GM12865 (cell line): ENCODE measurements around the gene TRIM8.

Experiments
- DNase-seq: peaks from one replicate; pipeline ENCODE4 v3.0.0; 2010; ENCODE audit warnings: low read depth
- H3K4me3 ChIP-seq: 2 replicates; pipeline ENCODE4 v1.5.1; 2011; ENCODE audit warnings: mild to moderate bottlenecking, low read depth, low read length, control low read depth
- CTCF ChIP-seq: IDR thresholded peaks from 2 replicates; pipeline ENCODE4 v1.5.1; 2011; ENCODE audit warnings: low read length, control low read depth, low read depth, inconsistent platforms; ENCODE audit not compliant: insufficient read depth; ENCODE audit errors: missing control alignments

TRIM8 gene

GRCh38 chr10:102599565-102600327 is 44.5 kb upstream of the TRIM8 start:
- TF ChIP-seq CTCF = no peak
- DNase-seq = no peak
- no peak overlapping the region for H3K4me3 ChIP-seq

- no peak for TF ChIP-seq CTCF
- H3K4me3 ChIP-seq = no peak overlapping the region
- no peak for DNase-seq
Measured at GRCh38 chr10:102600816-102601215, 43.5 kb upstream of the TRIM8 start.

- no peak overlapping the region for H3K4me3 ChIP-seq
- TF ChIP-seq CTCF = no peak
- no peak for DNase-seq
Measured at GRCh38 chr10:102601639-102602038, 42.6 kb upstream of the TRIM8 start.

GRCh38 chr10:102602272-102603045 is 41.8 kb upstream of the TRIM8 start:
- no peak for TF ChIP-seq CTCF
- no peak overlapping the region for H3K4me3 ChIP-seq
- DNase-seq = no peak

- no peak for TF ChIP-seq CTCF
- no peak for DNase-seq
- H3K4me3 ChIP-seq = no peak overlapping the region
Measured at GRCh38 chr10:102603946-102604345, 40.3 kb upstream of the TRIM8 start.

GRCh38 chr10:102604439-102604841 is 39.8 kb upstream of the TRIM8 start:
- no peak overlapping the region for H3K4me3 ChIP-seq
- DNase-seq = no peak
- no peak for TF ChIP-seq CTCF
